ENCODE data around the gene ANO6.
A peak's percentile ranks its signal among the peaks of the same experiment; 100 is the strongest.

ANO6 gene

DNA sequence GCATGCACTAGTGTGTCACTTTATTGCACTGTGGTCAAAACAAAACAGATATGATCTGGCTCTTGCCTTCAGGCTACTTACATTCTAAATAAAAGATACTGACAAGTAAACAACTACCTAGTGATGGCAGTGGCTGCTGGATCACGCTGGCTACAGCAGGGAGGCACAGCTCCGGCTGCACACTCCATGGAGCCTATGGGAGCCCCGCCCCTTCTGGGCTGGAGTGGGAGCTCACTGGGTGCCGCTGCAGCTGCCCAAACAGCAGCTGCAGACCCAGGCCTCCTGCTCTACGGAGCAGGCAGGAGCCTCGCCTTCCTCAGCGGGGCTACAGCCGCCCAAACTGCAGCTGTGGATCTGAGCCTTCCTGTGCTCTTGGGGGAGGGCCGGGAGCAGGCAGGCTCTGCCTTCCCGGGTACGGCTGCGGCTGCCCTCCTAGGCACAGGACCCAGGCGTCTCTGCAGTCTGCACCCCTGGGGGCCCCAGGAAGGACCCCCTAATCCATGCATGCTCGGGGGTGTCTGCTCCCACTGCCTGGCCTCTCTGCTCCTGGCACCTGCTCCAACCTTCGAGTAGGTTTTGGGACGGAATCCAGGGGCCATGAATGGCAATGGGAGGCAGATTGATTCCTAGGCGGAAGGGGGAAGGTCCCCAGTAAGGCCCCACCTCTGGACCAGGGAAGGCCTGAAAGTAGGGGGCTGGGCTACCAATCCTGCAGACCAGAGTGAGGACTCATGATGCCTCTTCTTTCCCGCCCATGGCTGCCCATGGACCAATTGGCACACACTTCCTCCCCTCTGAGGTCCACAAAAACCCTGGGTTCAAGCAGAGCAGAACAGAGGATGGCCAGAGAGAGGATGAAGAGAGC lies 253.1 kb downstream of the ANO6 start:
- peak; percentile 68 for DNase-seq

DNA sequence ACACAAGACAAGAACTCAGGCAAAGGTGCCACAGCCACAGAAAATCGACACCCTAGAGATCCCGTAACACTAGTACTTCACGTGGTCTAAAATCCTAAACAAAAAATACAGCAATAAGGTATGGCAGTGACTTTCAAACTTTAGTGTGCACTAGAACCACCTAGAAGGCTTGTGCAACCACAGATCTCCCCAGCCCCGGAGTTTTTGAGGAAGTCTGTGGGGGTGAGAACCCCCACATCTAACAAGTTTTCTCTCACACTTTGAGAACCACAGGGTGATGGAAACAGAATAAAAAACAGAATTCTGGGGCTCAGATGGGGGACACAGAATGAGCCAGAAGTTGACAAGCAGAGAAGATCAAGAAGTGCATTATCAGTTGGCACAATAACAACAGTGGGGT lies 254.0 kb downstream of the ANO6 start:
- DNase-seq, result no peak

DNA sequence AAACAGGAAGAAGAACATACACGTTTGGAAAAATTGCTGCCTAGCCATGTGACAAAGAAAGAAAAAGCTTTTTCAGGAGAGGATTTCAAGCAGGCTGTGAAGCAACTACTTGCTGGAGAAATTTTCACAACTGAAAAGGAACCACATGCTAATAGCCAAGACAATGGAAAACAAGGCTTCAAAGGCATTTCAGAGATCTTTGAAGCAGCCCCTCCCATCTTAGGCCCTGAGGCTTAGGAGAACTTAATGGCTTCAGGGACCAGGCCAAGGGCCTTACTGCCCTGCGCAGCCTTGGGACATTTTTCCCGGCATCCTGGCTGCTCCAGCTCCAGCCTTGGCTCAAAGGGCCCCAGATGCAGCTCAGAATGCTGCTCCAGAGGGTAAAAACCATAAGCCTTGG lies 257.7 kb downstream of the ANO6 start:
- no peak for DNase-seq

DNA sequence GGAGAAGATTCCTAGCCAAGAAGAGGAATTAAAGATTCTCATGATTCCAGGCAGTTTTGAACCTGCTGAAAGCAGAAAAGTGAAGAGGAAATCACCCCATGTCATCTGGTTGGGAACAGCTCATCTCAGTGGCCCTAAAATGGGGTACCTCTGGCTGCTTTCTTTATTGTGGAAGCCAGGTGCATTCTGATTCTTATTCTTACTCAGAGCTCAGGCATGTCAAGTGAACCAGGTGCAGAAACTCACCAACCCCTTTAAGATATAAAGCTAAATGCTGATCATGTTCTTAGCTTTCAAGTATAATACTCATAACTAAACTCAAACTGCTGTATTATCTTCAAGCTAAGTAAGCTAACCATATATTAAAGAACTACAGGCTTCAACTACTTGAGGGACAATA lies 259.7 kb downstream of the ANO6 start:
- no peak for DNase-seq

DNA sequence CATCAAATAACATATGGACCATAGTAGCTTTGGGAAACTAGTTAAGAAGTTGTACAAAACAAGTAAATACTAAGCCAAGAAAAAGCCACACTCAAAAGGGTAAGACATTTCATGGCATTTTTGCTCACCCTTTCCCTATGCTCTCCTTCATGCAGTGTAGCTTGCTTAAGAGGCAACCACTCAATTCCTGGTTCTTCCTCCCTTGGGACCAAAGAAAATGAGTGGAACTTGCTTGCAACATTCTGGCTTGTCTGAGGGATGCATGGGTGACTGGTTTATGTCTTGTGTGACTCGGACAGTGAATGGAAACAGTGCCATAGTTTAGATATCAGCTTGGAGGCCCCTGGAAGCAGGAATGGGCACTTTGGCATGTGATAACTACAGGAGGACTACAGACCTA lies 261.6 kb downstream of the ANO6 start:
- no peak for DNase-seq

DNA sequence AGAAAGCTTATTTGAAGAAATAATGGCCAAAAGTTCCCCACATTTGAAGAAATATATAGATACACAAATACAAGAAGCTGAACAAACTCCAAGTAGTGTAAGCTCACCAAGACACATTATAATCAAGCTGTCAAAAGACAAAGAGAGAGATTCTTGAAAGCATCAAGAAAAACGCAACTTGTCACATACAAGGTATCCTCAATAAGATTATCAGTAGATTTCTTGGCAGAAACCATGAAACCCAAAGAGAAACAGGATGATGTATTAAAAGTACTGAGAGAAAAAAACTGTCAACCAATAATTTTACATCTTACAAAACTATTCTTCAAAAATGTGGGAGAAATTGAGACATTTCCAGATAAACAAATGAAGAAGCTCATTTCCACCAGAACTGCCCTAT lies 263.0 kb downstream of the ANO6 start:
- DNase-seq, result no peak

DNA sequence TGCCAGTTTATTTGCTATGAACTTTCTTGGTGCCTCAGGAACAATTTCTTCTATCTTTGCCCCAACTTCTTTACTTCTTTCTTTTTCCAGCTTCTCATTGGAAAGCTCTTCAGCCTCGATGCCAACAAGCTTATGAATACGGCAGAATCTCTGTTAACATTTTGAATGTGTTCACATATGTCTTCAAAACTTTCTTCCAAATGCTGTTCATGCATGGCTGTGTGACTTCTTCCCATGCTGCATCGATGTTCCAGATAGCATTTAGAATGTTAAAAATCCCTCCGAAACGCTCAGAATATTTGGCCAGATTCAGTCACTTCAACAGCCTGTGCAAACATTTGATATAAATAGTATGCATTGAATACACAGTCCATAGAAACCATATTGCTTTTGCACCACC lies 265.9 kb downstream of the ANO6 start:
- no peak for DNase-seq

DNA sequence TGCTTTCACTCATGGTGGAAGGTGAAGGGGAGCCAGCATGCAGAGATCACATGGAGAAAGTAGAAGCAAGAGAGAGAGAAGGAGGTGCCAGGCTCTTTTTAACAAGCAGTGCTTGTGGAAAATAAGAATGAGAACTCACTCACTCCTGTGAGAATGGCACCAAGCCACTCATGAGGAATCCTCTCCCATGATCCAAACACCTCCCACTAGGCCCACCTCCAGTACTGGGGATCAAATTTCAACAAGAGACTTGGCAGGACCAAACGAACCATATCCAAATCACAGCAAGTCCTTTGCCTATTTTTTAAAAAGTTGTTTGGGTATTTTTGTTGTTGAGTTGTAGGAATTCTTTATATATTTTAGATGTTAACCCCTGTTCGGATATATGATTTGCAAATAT lies 267.7 kb downstream of the ANO6 start:
- DNase-seq, result no peak
